HG03039 (cell line): ENCODE data around the gene CES5A.
A peak's percentile ranks its signal among the peaks of the same experiment; 100 is the strongest.
"Not testable (repeated sequence)": the region's sequence is repeated elsewhere in the genome, so short reads cannot be mapped to it uniquely, and the experiment has no call there.

ENCODE experiments used
- ATAC-seq: cut with Tn5 transposase; IDR thresholded peaks from one replicate; pipeline ENCODE4 v1.9.1; 2021; ENCODE audit warnings: mild to moderate bottlenecking, moderate library complexity; ENCODE audit not compliant: unreplicated experiment

Gene CES5A

GRCh38 chr16:55876854-55877253, 1.7 kb upstream of the CES5A start:
- no peak for ATAC-seq

GRCh38 chr16:55873122-55873521, 2.1 kb downstream of the CES5A start:
- no peak for ATAC-seq

- no peak for ATAC-seq
Measured at GRCh38 chr16:55872130-55872529, 3.0 kb downstream of the CES5A start.

GRCh38 chr16:55871411-55872038, 3.6 kb downstream of the CES5A start:
- no peak for ATAC-seq

GRCh38 chr16:55868980-55869379, 6.2 kb downstream of the CES5A start:
- ATAC-seq = no peak

- no peak for ATAC-seq
Measured at GRCh38 chr16:55868137-55868536, 7.0 kb downstream of the CES5A start.

GRCh38 chr16:55861288-55861687, 13.9 kb downstream of the CES5A start:
- ATAC-seq = no peak

GRCh38 chr16:55857650-55858049, 17.5 kb downstream of the CES5A start:
- not testable (repeated sequence) for ATAC-seq

- ATAC-seq = no peak
Measured at GRCh38 chr16:55856950-55857349, 18.2 kb downstream of the CES5A start.

GRCh38 chr16:55853114-55853513, 22.1 kb downstream of the CES5A start:
- no peak for ATAC-seq

GRCh38 chr16:55849536-55849935, 25.6 kb downstream of the CES5A start:
- no peak for ATAC-seq

- ATAC-seq = no peak
Measured at GRCh38 chr16:55846598-55847346, 28.4 kb downstream of the CES5A start.

- ATAC-seq = no peak
Measured at GRCh38 chr16:55843105-55843395, 32.1 kb downstream of the CES5A start.

- no peak for ATAC-seq
Measured at GRCh38 chr16:55842369-55843104, 32.6 kb downstream of the CES5A start.

- ATAC-seq = no peak
Measured at GRCh38 chr16:55839115-55839514, 36.1 kb downstream of the CES5A start.

GRCh38 chr16:55836158-55836611, 39.0 kb downstream of the CES5A start:
- no peak for ATAC-seq

GRCh38 chr16:55835581-55835980, 39.6 kb downstream of the CES5A start:
- ATAC-seq = no peak

GRCh38 chr16:55835173-55835572, 40.0 kb downstream of the CES5A start:
- not testable (repeated sequence) for ATAC-seq

- ATAC-seq = peak; percentile 71
Measured at GRCh38 chr16:55834049-55834448, 41.1 kb downstream of the CES5A start.

- ATAC-seq = no peak
Measured at GRCh38 chr16:55832773-55833691, 42.1 kb downstream of the CES5A start, which contains the start of gene CES1. Gene CES1 (minus strand): TSS chr16:55833096. CDS start chr16:55833055, 41 bp downstream.

- no peak for ATAC-seq
Measured at GRCh38 chr16:55832425-55832772, 42.8 kb downstream of the CES5A start.
